K562 (cell line): ENCODE results near the gene TRNT1. TPM values are rescaled to one million over a fixed set of nuclear protein-coding genes. Genes with fewer than 3 reads are reported as not detected.

ENCODE experiments used
- ATF7 ChIP-seq: fragments of 450-650 bp; IDR thresholded peaks from 2 replicates; pipeline ENCODE4 v1.7.1; 2014; ENCODE audit warnings: mild to moderate bottlenecking, moderate library complexity
- CCNT2 ChIP-seq: IDR thresholded peaks from 2 replicates; pipeline ENCODE4 v1.6.1; 2011; ENCODE audit warnings: borderline replicate concordance, low read depth, mild to moderate bottlenecking, moderate library complexity, mixed read lengths, low read length; ENCODE audit not compliant: insufficient read length; ENCODE audit errors: extremely low read depth
- DPF2 ChIP-seq: fragments of 450-650 bp; IDR thresholded peaks from 2 replicates; pipeline ENCODE4 v1.6.1; 2016
- EP400 ChIP-seq: fragments of 450-650 bp; IDR thresholded peaks from 2 replicates; pipeline ENCODE4 v1.6.1; 2017; ENCODE audit warnings: antibody characterized with exemption, mild to moderate bottlenecking, moderate library complexity
- ETS1 ChIP-seq: conservative IDR thresholded peaks from 2 replicates; pipeline ENCODE4 v1.6.1; 2011; ENCODE audit warnings: low read depth, mild to moderate bottlenecking, low read length; ENCODE audit not compliant: control insufficient read depth
- FOXP4 ChIP-seq: sonication (generic); formaldehyde crosslinking; IDR thresholded peaks from 2 replicates; pipeline ENCODE4 v1.8.0; 2022; ENCODE audit warnings: mild to moderate bottlenecking, missing genetic modification reagents, borderline replicate concordance
- HLTF ChIP-seq: fragments of 450-650 bp; IDR thresholded peaks from 2 replicates; pipeline ENCODE4 v1.6.1; 2016
- HMBOX1 ChIP-seq: sonication (generic); IDR thresholded peaks from 2 replicates; pipeline ENCODE4 v1.6.1; 2016
- HMG20A ChIP-seq: fragments of 450-650 bp; formaldehyde crosslinking; conservative IDR thresholded peaks from 2 replicates; pipeline ENCODE4 v1.4.0; 2020; ENCODE audit warnings: mild to moderate bottlenecking, mixed read lengths
- LEF1 ChIP-seq: fragments of 450-650 bp; IDR thresholded peaks from 2 replicates; pipeline ENCODE4 v1.6.1; 2016; ENCODE audit warnings: mild to moderate bottlenecking
- NR2C2 ChIP-seq, 2 experiments: fragments of 200-800 bp in 1 of 2; sonication (Bioruptor generic) in 1 of 2; sonication (generic) in 1 of 2; formaldehyde crosslinking in 1 of 2; IDR thresholded peaks; 2 replicates each; pipeline versions ENCODE4 v1.6.1 to v1.8.0; 2016 to 2022; ENCODE audit warnings: mild to moderate bottlenecking in 1 of 2, missing compliant biosample characterization in 1 of 2, missing genetic modification characterization in 1 of 2, missing genetic modification reagents in 1 of 2
- PCBP1 ChIP-seq: fragments of 200-400 bp; formaldehyde crosslinking; IDR thresholded peaks from 2 replicates; pipeline ENCODE4 v1.6.1; 2018; ENCODE audit warnings: mild to moderate bottlenecking, low read depth, low read length; ENCODE audit not compliant: poor library complexity, severe bottlenecking
- TAF9B ChIP-seq: fragments of 450-650 bp; IDR thresholded peaks from 2 replicates; pipeline ENCODE4 v1.6.1; 2018; ENCODE audit warnings: mild to moderate bottlenecking; ENCODE audit not compliant: partially characterized antibody
- TEAD2 ChIP-seq: fragments of 450-650 bp; IDR thresholded peaks from 2 replicates; pipeline ENCODE4 v1.6.1; 2016; ENCODE audit warnings: missing genetic modification characterization, control low read depth, missing compliant biosample characterization
- USF1 ChIP-seq: sonication (generic); formaldehyde crosslinking; IDR thresholded peaks from 2 replicates; pipeline ENCODE4 v1.9.0; 2022; ENCODE audit warnings: mild to moderate bottlenecking, missing genetic modification reagents
- VEZF1 ChIP-seq: fragments of 200-800 bp; sonication (Bioruptor generic); IDR thresholded peaks from 2 replicates; pipeline ENCODE4 v1.6.1; 2017; ENCODE audit warnings: missing genetic modification characterization, missing compliant biosample characterization
- ZNF23 ChIP-seq: fragments of 250-450 bp; sonication (Bioruptor Pico); IDR thresholded peaks from 2 replicates; pipeline ENCODE4 v1.4.0; 2020; ENCODE audit warnings: mild to moderate bottlenecking
- ZNF395 ChIP-seq: fragments of 200-800 bp; sonication (Bioruptor generic); IDR thresholded peaks from 2 replicates; pipeline ENCODE4 v1.6.1; 2017; ENCODE audit warnings: missing genetic modification characterization, missing compliant biosample characterization
- ZNF77 ChIP-seq: fragments of 250-450 bp; sonication (Bioruptor Pico); IDR thresholded peaks from 2 replicates; pipeline ENCODE4 v1.5.0; 2020
- ZNF79 ChIP-seq: fragments of 250-450 bp; sonication (Bioruptor Pico); IDR thresholded peaks from 2 replicates; pipeline ENCODE4 v1.4.0; 2020; ENCODE audit warnings: low read depth, mild to moderate bottlenecking, moderate library complexity
- polyA plus RNA-seq, 8 experiments: library from polyadenylated mRNA; depleted of rRNA in 4 of 8; stranded (reverse) in 5 of 8; unstranded in 3 of 8; fragments of >200 nt; fragmentation: Nextera tagmentation in 2 of 8; fragmentation: Illumina TruSeq in 1 of 8; extraction: Ambion mirVana in 2 of 8; extraction: Trizol in 1 of 8; gene quantifications; 2 replicates each; pipeline versions ENCODE4 v1.2.1 to v1.2.3, GENCODE V29; 2011 to 2014; ENCODE audit warnings: inconsistent platforms in 1 of 8, missing spikeins in 1 of 8
- total RNA-seq, 7 experiments: library from RNA; depleted of rRNA in 6 of 7; stranded (reverse); fragments of >200 nt in 6 of 7; fragmentation: Illumina TruSeq in 2 of 7; extraction: Trizol in 2 of 7; gene quantifications; 2 replicates each; pipeline versions ENCODE4 v1.2.1 to v1.2.3, GENCODE V29; 2011 to 2021; ENCODE audit warnings: low replicate concordance in 1 of 7

Gene TRNT1
- total and polyA plus RNA-seq, 9 of the 15 experiments (the other 6 are each of a cell fraction or from before 2014, with no cell fraction given): 38.1 to 58.2 (median 47.4) TPM

DNA sequence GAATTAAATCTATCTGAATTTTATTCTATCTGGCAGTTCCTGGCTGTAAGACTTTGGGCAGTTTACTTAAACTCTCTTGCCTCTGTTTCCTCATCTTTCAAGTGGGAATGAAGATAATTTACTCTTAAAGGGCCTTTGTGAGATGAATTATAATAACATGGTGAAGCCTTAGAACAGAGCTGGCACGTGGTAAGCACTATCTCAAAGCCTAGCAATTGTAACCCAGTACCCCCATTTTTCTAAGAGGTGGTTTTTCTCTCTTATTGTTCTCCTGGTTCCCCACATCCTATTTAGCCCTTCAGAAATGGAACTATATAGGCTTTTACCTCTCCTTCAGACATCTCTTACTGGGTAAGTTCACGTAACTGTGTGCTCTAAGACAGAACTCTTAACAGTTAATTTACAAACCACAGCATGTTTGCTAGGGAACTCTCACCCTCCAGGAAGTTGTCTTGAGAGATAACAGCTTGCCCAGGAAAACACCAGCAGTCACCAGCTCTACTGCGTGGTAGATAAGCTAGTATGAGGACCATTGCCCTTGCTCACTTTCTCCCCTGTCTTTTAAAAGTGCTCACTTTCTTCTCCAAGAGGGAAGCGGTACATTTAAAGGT, 65.0 kb downstream of the TRNT1 start (continued):
- TF ChIP-seq FOXP4 (CRISPR knock-in tag): no peak
- peak; percentile 46 for TF ChIP-seq EP400
- peak; percentile 99 for TF ChIP-seq HMBOX1
- no peak for TF ChIP-seq PCBP1
- peak; percentile 28 for TF ChIP-seq CCNT2
- TF ChIP-seq ETS1: no peak
- TF ChIP-seq NR2C2 (CRISPR knock-in tag; IDR thresholded peaks at IDR 0.05): no peak
- TF ChIP-seq NR2C2 (tag; IDR thresholded peaks at IDR 0.05): peak; percentile 67
- TF ChIP-seq HMG20A (CRISPR knock-in tag): no peak
- no peak for TF ChIP-seq ZNF395 (CRISPR knock-in tag)
- peak; percentile 51; the same call in 1 of the 2 replicates for TF ChIP-seq LEF1
- no peak for TF ChIP-seq USF1 (CRISPR knock-in tag)
- TF ChIP-seq ZNF23: no peak
- peak; percentile 23; the same call in 1 of the 2 replicates for TF ChIP-seq VEZF1 (CRISPR knock-in tag)
- TF ChIP-seq ZNF77 (CRISPR knock-in tag): no peak
- TF ChIP-seq HLTF: no peak
- TF ChIP-seq TEAD2 (tag): no peak
- peak; percentile 80 for TF ChIP-seq DPF2
- TF ChIP-seq TAF9B: peak; percentile 20
- TF ChIP-seq ZNF79 (CRISPR knock-in tag): no peak
- 0 out of 2 replicates have a peak, but pooled peaks have one; percentile 24 for TF ChIP-seq ATF7
